Astrocyte (in vitro differentiated cells and primary cell): ENCODE data around the gene C20orf144.

Experiments
- CTCF ChIP-seq: IDR thresholded peaks from 2 replicates; pipeline ENCODE4 v1.5.1; 2011; ENCODE audit warnings: low read depth, mild to moderate bottlenecking, inconsistent platforms, low read length, moderate library complexity; ENCODE audit not compliant: insufficient read depth
- EZH2 ChIP-seq: IDR thresholded peaks from 2 replicates; pipeline ENCODE4 v1.6.1; 2012; ENCODE audit warnings: mild to moderate bottlenecking, low read length, inconsistent platforms; ENCODE audit not compliant: insufficient read depth

- TF ChIP-seq CTCF, result no peak
- TF ChIP-seq EZH2, result no peak
These were observed 25.3 kb downstream of the C20orf144 start for GRCh38 chr20:33687370-33687915.
